Ectodermal cell (in vitro differentiated cells): Measurements from ENCODE around the gene IQCK.

Experiments used
- H3K27ac ChIP-seq: 2 replicates; pipeline ENCODE4 v1.7.0; 2013; ENCODE audit warnings: mild to moderate bottlenecking, low read depth, low read length; ENCODE audit not compliant: insufficient read depth, poor library complexity, severe bottlenecking
- H3K27me3 ChIP-seq: 2 replicates; pipeline ENCODE4 v1.7.0; 2013; ENCODE audit warnings: mild to moderate bottlenecking, low read length; ENCODE audit not compliant: insufficient read depth, control insufficient read depth, poor library complexity, severe bottlenecking
- H3K36me3 ChIP-seq: one replicate; pipeline ENCODE4 v1.7.0; 2013; ENCODE audit warnings: low read length; ENCODE audit not compliant: control insufficient read depth, insufficient read depth
- H3K4me1 ChIP-seq: one replicate; pipeline ENCODE4 v1.7.0; 2013; ENCODE audit warnings: low read length; ENCODE audit not compliant: control insufficient read depth, insufficient read depth
- H3K4me3 ChIP-seq: 2 replicates; pipeline ENCODE4 v1.7.0; 2013; ENCODE audit warnings: low read depth, low read length, control low read depth; ENCODE audit not compliant: insufficient read depth
- H3K9me3 ChIP-seq: 2 replicates; pipeline ENCODE4 v1.7.0; 2013; ENCODE audit warnings: mild to moderate bottlenecking, low read length, moderate library complexity; ENCODE audit not compliant: control insufficient read depth
- WGBS, 2 experiments: methylation state at CpG; one replicate each; pipeline ENCODE4 v1.1.7; 2013; ENCODE audit warnings: missing lambda C conversion rate in 2 of 2; 5-methylcytosine and 5-hydroxymethylcytosine counted together

Gene IQCK

GRCh38 chr16:19698480-19699465, 19.3 kb upstream of the IQCK start:
- H3K4me3 ChIP-seq = no peak overlapping the region
- no peaks in the 10 kb centered on the region for H3K27me3 ChIP-seq
- no peaks in the 10 kb centered on the region for H3K9me3 ChIP-seq
- 96% methylated on average over 19 of the region's 19 CpGs for WGBS, 2 experiments
- no peak overlapping the region for H3K27ac ChIP-seq
- no peaks in the 10 kb centered on the region for H3K4me1 ChIP-seq
- peaks cover 62% of the 10 kb centered on the region for H3K36me3 ChIP-seq

DNA sequence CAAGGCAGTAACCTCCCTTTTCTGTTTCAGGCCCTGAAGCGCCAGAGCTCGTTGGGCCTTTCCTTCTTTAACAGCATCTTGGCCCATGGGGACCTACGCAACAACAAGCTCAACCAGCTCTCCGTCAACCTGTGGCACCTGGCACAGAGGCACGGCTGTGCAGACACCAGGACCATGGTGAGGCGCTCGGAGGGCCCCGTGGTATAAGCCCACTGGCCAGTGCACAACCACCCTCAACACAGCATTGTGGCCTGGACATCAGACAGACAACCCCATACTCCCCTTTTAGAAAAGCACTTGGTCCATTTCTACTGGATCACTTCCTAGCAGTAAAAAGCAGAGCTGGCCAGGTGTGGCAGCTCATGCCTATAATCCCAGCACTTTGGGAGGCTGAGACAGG, 18.6 kb upstream of the IQCK start:
- Histone ChIP-seq H3K27me3 (no peaks in the 10 kb centered on the region), H3K4me3 (no peak overlapping the region), H3K36me3 (peaks cover 68% of the 10 kb centered on the region), H3K4me1 (no peaks in the 10 kb centered on the region), H3K27ac (no peak overlapping the region), H3K9me3 (no peaks in the 10 kb centered on the region)
- 95 to 98% methylated on average over 8 of the region's 8 CpGs for WGBS, 2 experiments

DNA sequence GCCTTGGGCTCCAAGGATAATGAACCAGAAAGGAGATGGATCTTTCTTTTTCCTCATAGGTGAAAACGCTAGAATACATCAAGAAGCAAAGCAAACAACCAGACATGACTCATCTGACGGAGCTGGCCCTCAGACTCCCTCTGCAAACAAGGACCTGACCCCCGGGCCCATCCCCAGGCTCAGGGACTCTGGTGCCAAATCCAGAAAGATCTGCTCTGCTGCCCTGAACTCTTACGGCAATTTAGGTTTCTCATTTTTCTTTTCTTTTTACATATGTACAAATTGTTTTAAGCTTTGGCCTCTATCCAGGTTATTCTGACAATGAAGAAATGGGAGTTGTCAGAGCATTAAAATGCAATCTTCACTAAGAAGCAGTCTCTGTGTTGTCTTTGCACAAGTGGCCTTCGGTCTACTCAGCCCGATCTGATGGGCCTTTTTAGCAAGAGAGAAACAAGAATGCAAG, 17.7 kb upstream of the IQCK start:
- Histone ChIP-seq H3K36me3 (peaks cover 70% of the 10 kb centered on the region), H3K27ac (no peak overlapping the region), H3K4me3 (no peak overlapping the region), H3K4me1 (no peaks in the 10 kb centered on the region), H3K27me3 (no peaks in the 10 kb centered on the region), H3K9me3 (no peaks in the 10 kb centered on the region)
- 90 to 93% methylated on average over 6 of the region's 6 CpGs for WGBS, 2 experiments

DNA sequence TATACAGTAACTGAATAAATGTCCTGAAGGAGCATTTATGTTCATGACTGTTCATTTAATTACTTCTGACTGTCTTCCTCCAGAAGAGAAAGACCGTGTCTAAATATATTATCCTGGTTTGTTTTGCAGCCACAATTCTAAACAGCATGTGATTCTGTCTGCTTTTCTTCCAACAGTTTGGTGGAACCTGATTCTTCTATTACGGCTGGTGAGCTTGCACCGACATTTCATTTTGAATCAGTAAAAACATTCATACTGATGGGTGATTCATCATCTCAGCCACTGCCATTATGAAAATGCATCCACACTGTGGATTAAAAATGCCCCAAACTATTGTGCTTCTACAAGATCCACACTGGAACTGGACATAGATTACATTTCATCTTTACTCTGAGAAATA, 17.0 kb upstream of the IQCK start:
- no peaks in the 10 kb centered on the region for H3K9me3 ChIP-seq
- H3K36me3 ChIP-seq = peaks cover 71% of the 10 kb centered on the region
- H3K4me1 ChIP-seq = no peaks in the 10 kb centered on the region
- no peak overlapping the region for H3K27ac ChIP-seq
- 92 to 93% methylated on average over 3 of the region's 3 CpGs for WGBS, 2 experiments
- H3K27me3 ChIP-seq = no peaks in the 10 kb centered on the region
- H3K4me3 ChIP-seq = no peak overlapping the region

DNA sequence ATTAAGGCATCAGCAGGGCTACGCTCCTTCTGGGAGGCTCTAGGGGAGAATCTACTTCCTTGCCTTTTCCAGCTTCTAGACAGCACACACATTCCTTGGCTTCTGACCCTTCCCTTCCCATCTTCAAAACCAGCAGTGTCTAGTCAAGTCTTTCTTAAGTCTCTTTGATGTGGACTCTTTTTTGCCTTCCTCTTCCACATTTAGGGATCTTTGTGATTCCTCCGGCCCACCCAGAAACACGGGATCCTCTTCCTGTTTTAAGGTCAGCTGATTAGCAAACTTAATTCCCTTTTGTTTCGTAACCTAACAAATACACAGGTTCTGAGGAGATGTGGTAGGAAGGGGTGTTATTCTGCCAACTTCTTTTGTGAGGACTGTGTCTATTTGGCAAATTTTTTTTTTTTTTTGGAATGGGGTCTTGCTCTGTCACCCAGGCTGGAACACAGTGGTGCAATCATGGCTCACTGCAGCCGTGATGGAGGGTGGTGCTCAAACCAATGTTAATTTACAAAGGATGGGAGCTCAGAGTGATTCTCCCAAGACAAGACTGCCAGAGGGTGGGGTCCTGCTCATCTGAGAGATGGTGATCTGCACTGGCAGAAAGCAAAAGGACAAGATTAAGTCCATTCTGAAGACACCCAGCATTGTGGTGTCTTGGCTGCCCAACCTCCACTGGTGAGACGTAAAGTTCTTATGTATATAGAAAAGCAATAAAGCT, 14.7 kb upstream of the IQCK start:
- no peak overlapping the region for H3K4me3 ChIP-seq
- H3K4me1 ChIP-seq = peaks cover 3% of the 10 kb centered on the region
- peaks cover 61% of the 10 kb centered on the region for H3K36me3 ChIP-seq
- H3K27ac ChIP-seq = no peak overlapping the region
- H3K9me3 ChIP-seq = no peaks in the 10 kb centered on the region
- WGBS, 2 experiments = 95 to 97% methylated on average over 6 of the region's 6 CpGs
- H3K27me3 ChIP-seq = no peaks in the 10 kb centered on the region

GRCh38 chr16:19704321-19705145, 13.5 kb upstream of the IQCK start:
- Histone ChIP-seq H3K36me3 (peaks cover 50% of the 10 kb centered on the region), H3K4me3 (no peak overlapping the region), H3K4me1 (peaks cover 14% of the 10 kb centered on the region), H3K9me3 (no peaks in the 10 kb centered on the region), H3K27me3 (no peaks in the 10 kb centered on the region), H3K27ac (no peak overlapping the region)
- 95% methylated on average over 18 of the region's 18 CpGs for whole genome bisulfite sequencing, 2 experiments

DNA sequence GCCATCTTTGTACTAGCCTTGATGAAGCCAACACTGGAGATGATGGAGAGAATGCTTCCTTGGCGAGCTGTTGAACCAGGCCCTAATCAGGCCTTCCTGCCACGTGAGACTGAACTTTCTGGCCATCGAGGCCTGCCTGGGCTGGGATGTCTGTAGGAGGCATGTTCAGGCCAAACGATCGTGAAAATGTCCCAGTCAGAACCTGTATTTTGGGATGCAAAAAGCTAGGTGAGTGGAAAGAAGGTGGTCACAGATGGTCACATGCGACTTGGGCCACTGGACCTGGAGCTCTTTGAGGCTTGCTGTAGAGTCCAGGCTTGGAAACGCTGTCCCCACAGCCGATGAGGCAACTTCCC, 12.9 kb upstream of the IQCK start:
- Histone ChIP-seq H3K27ac (no peak overlapping the region), H3K27me3 (no peaks in the 10 kb centered on the region)
- WGBS, 2 experiments = 95 to 96% methylated on average over 8 of the region's 8 CpGs

DNA sequence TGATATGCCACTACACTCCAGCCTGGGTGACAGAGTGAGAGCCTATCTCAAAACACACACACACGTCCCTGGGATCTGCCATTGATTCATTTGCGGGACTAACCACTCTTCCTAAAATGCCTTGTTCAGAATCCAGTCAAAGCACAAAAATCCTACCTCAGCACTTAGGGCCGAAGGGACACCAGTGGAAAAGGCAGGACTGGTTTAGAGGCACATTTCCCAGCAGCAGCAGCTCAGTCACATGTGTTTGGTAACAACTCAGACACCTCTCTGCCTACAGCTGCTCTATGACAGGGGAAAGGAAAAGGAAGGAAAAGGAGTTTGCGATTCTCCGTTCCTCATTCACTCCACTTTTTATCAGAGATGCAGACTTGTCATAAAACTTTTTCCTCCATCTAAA, 12.2 kb upstream of the IQCK start:
- H3K27ac ChIP-seq = no peak overlapping the region
- H3K36me3 ChIP-seq = peaks cover 44% of the 10 kb centered on the region
- no peaks in the 10 kb centered on the region for H3K27me3 ChIP-seq
- no peaks in the 10 kb centered on the region for H3K9me3 ChIP-seq
- WGBS, 2 experiments = 90 to 96% methylated on average over 5 of the region's 5 CpGs
- peaks cover 27% of the 10 kb centered on the region for H3K4me1 ChIP-seq
- H3K4me3 ChIP-seq = no peak overlapping the region

More for the DNA sequence above, 12.9 kb upstream of the IQCK start:
- no peak overlapping the region for H3K4me3 ChIP-seq
- H3K36me3 ChIP-seq = peaks cover 45% of the 10 kb centered on the region
- peaks cover 19% of the 10 kb centered on the region for H3K4me1 ChIP-seq
- H3K9me3 ChIP-seq = no peaks in the 10 kb centered on the region

DNA sequence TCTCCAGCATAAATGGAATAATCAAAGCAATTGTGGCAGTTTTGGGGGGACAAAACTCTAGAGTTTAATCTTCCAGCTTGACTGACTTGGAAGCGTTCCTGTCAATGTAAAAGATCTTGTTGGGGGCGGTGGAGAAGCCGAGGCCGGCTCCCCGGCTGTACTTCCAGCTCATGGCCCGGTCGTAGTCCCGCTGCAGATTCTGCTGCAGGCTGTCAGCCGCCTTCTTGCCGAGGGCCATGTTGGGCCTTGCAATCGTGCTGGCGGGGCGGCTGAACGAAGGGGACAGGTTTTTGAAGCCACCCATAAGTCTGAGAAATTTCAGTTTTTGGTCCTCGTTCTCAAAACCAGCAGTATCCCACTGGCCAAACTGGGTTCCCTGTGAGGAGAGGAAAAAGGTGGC, 11.2 kb upstream of the IQCK start:
- H3K4me3 ChIP-seq = no peak overlapping the region
- no peaks in the 10 kb centered on the region for H3K9me3 ChIP-seq
- H3K4me1 ChIP-seq = peaks cover 32% of the 10 kb centered on the region
- no peak overlapping the region for H3K27ac ChIP-seq
- peaks cover 38% of the 10 kb centered on the region for H3K36me3 ChIP-seq
- no peaks in the 10 kb centered on the region for H3K27me3 ChIP-seq
- 96% methylated on average over 15 of the region's 15 CpGs for WGBS, 2 experiments
